T-helper 2 cell treated with Interferon-gamma antibody and Interleukin-4, amounts not matched to agents 5 μg/mL and 100 μg/mL, for 36 hours (primary cell): Measurements from ENCODE around the gene GNAI1.
A peak's percentile ranks its signal among the peaks of the same experiment; 100 is the strongest.

Source experiments
- DNase-seq: peaks from one replicate; pipeline ENCODE4 v3.0.0; 2021; ENCODE audit warnings: low spot score
- H3K27ac Mint-ChIP-seq: one replicate; pipeline ENCODE4 v1.8.0; 2021; ENCODE audit warnings: mild to moderate bottlenecking, mixed read lengths
- H3K27me3 Mint-ChIP-seq: one replicate; pipeline ENCODE4 v1.8.0; 2021; ENCODE audit warnings: low read depth, mixed read lengths
- H3K36me3 Mint-ChIP-seq: one replicate; pipeline ENCODE4 v1.8.0; 2021; ENCODE audit warnings: low read depth, mixed read lengths
- H3K4me1 Mint-ChIP-seq: one replicate; pipeline ENCODE4 v1.8.0; 2021; ENCODE audit warnings: low read depth, mixed read lengths
- H3K4me3 Mint-ChIP-seq: one replicate; pipeline ENCODE4 v1.8.0; 2022; ENCODE audit warnings: mild to moderate bottlenecking, moderate library complexity, mixed read lengths
- H3K9me3 Mint-ChIP-seq: one replicate; pipeline ENCODE4 v1.8.0; 2021; ENCODE audit warnings: mixed read lengths

Gene GNAI1

DNA sequence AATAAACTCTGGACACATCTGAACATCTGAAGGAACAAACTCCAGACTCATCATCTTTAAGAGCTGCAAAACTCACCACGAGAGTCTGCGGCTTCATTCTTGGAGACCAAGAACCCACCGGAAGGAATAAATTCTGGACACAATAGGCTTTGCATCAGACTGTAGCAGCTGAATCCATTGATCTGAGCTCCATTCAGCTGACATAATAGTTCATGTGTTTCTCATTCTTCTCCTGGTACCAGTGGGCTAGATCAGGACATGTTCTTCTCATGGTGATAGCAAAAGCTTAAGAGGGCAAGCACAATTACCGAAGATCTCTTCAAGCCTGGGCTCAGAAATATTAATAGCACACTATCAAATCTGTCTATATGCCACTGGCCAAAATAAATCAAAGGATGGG, 20.5 kb upstream of the GNAI1 start:
- no peaks in the 10 kb centered on the region for H3K36me3 Mint-ChIP-seq
- H3K4me3 Mint-ChIP-seq, result no peak overlapping the region
- H3K27ac Mint-ChIP-seq, result no peak overlapping the region
- no peak for DNase-seq
- no peaks in the 10 kb centered on the region for H3K9me3 Mint-ChIP-seq
- H3K4me1 Mint-ChIP-seq, result no peaks in the 10 kb centered on the region
- H3K27me3 Mint-ChIP-seq, result peaks cover 9% of the 10 kb centered on the region

DNA sequence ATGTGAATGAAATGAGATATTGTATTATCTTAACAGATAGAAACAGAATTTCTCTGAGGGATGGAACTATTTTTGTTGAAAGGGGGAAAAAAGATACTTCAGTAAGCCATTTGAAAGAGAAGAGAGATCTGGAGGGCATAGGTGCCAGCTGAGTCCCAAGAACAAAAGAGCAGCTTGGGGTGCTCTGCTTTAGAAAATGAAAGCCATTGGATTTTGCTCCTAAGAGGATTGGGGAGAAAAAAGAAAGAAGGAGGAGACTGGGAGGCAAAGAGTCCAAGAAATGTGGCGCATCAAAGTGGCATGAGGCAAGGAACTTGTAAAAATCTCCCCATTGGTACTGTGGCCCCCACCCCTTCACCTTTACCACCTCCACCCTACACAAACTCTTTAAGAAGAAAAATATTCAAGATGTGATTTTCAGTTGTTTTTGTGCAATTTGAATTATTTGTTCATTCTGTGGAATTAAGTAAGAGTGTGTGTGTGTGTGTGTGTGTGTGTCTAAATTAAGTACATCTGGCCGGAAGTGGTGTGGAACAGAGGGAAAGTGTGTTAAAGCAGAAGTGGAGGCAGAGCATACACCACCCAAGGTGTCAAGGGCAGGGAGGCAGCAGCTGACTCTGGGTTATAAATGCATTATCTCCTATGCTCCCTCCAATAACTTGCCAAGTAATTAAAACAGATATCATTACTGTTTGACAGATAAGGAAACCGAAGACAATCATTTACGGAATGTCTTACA, 9.9 kb upstream of the GNAI1 start:
- H3K36me3 Mint-ChIP-seq, result no peaks in the 10 kb centered on the region
- no peak overlapping the region for H3K4me3 Mint-ChIP-seq
- peaks cover 30% of the 10 kb centered on the region for H3K27me3 Mint-ChIP-seq
- no peak for DNase-seq
- no peaks in the 10 kb centered on the region for H3K9me3 Mint-ChIP-seq
- no peak overlapping the region for H3K27ac Mint-ChIP-seq
- H3K4me1 Mint-ChIP-seq, result peaks cover 4% of the 10 kb centered on the region

DNA sequence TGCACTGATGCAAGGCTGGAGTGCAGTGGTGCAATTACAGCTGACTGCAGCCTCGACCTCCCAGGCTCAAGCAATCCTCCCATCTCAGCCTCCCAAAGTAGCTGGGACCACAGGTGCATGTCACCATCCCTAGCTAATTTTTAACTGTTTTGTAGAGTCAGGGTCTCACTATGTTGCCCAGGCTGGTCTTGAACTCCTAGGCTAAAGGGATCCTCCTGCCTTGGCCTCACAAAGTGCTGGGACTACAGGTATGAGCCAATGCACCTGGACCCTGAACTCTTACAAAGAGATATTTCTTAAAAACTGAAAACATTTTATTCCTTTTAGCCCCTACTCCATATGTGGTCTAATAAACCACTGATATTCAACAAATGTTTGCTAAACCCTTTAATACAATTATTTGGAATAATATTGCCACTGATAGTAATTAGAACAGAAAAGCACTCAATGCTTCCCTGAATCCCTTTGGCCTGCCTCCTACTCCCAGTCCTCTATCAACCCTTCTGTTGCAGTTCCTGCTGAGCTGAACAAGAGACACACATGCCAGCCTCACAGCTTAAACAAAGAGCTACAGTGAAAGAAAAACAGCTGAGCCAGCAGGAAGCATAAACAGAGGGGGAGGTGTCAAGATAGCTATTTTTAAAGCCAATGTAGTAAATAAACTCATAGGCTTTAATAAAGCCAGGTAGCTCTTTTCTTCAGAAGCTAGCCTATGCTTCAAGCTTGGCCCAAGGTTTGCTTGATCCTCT, 7.0 kb upstream of the GNAI1 start:
- H3K9me3 Mint-ChIP-seq, result no peaks in the 10 kb centered on the region
- H3K27ac Mint-ChIP-seq, result no peak overlapping the region
- peaks cover 37% of the 10 kb centered on the region for H3K27me3 Mint-ChIP-seq
- no peak overlapping the region for H3K4me3 Mint-ChIP-seq
- H3K4me1 Mint-ChIP-seq, result peaks cover 4% of the 10 kb centered on the region
- no peaks in the 10 kb centered on the region for H3K36me3 Mint-ChIP-seq
- no peak for DNase-seq

DNA sequence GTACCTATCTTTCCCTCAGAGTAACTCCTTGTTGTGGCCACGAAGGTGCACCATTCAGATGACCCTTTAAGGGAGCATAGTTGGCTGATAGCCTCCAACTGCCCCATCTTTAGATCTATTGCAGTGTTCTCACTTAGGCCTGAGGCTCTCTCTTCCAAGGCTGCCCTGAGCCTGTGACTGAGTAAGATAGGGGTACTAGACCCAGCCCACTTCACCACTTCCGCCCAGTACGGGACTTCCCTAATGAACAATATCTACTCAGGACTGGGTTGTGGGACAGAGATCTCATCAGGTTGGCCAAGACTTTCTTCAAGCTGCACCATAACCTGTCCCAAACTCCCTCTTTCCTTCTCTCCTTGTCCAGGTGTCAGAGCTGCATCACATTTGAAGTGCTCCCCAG, 5.7 kb upstream of the GNAI1 start:
- Mint-ChIP-seq H3K27me3 (peaks cover 49% of the 10 kb centered on the region), H3K27ac (no peak overlapping the region), H3K4me1 (peaks cover 8% of the 10 kb centered on the region), H3K36me3 (no peaks in the 10 kb centered on the region), H3K4me3 (no peak overlapping the region), H3K9me3 (no peaks in the 10 kb centered on the region)
- no peak for DNase-seq

DNA sequence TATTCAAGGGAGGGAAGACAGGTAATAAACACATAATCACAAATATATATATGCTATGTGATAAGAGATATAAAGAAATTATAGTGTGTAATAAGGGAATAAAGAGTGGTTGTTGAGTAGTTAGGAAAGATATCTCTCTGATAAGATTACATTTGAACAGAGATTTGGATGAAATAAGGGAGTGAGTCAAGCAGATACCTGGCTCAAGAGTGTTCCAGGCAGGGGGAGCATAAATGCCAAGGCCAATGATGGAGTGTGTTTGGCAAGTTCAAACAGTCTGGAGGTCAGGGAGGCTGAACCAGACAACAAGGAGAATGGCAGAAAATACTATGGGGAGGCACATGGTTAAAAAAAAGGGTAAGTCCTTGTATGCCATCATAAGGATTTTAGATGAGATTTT, 4.8 kb upstream of the GNAI1 start:
- Mint-ChIP-seq H3K9me3 (no peaks in the 10 kb centered on the region), H3K4me1 (peaks cover 11% of the 10 kb centered on the region), H3K4me3 (no peak overlapping the region), H3K27me3 (peaks cover 48% of the 10 kb centered on the region), H3K36me3 (no peaks in the 10 kb centered on the region), H3K27ac (no peak overlapping the region)
- no peak for DNase-seq

DNA sequence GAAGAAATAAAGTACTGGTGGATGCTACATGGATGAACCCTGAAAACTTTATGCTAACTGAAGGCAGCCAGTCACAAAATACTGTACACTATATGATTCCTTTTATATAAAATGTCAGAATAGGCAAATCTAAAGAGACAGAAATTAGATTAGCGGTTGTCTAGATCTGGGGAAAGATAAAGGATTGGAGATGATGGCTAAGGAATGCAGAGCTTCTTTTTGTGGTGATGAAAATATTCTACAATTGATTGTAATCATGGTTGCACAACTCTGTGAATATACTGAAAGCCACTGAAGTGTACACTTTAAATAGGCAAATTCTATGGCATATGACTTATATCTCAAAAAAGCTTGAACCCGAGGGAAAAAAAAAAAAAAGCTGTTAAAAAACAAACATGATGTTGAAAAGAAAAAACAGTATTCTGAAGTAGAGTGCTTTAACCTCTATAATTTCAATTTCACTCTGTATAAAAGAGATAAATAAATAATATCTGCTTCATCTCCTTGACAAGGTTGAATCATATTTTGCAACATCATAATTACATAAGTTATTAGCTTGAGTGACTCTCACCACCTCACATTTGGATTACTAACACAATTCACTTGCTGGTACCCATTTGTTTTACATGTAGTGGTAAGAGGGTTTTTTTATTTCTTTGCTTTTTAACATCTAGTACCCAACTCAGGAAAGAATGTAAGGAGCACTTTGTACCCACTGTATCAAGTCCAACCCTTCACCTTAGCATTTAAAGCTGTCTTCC, 2.8 kb upstream of the GNAI1 start:
- peaks cover 55% of the 10 kb centered on the region for H3K27me3 Mint-ChIP-seq
- no peak for DNase-seq

DNA sequence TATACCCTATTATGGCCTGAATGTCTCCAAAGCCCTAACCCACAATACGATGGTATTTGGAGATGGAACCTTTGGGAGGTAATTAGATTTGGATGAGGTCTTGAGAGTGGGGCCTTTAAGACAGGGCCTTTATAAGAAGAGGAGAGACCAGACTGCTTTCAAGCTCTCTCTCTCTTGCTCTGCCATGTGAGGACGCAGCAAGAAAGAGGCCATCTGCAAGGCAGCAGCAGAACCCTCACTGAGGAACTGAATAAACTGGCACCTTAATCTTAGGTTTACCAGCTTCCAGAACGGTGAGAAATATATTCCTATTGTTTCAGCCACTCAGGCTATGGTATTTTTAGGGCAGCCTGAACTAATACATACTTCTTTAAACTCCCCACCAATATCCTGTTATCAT, 2.0 kb upstream of the GNAI1 start:
- H3K36me3 Mint-ChIP-seq, result no peaks in the 10 kb centered on the region
- H3K9me3 Mint-ChIP-seq, result no peaks in the 10 kb centered on the region
- no peak for DNase-seq
- H3K4me1 Mint-ChIP-seq, result peaks cover 19% of the 10 kb centered on the region
- H3K4me3 Mint-ChIP-seq, result no peak overlapping the region
- no peak overlapping the region for H3K27ac Mint-ChIP-seq
- H3K27me3 Mint-ChIP-seq, result peaks cover 52% of the 10 kb centered on the region

More for the DNA sequence above, 2.8 kb upstream of the GNAI1 start:
- peaks cover 18% of the 10 kb centered on the region for H3K4me1 Mint-ChIP-seq
- H3K9me3 Mint-ChIP-seq, result no peaks in the 10 kb centered on the region
- no peak overlapping the region for H3K27ac Mint-ChIP-seq
- no peak overlapping the region for H3K4me3 Mint-ChIP-seq
- H3K36me3 Mint-ChIP-seq, result no peaks in the 10 kb centered on the region

DNA sequence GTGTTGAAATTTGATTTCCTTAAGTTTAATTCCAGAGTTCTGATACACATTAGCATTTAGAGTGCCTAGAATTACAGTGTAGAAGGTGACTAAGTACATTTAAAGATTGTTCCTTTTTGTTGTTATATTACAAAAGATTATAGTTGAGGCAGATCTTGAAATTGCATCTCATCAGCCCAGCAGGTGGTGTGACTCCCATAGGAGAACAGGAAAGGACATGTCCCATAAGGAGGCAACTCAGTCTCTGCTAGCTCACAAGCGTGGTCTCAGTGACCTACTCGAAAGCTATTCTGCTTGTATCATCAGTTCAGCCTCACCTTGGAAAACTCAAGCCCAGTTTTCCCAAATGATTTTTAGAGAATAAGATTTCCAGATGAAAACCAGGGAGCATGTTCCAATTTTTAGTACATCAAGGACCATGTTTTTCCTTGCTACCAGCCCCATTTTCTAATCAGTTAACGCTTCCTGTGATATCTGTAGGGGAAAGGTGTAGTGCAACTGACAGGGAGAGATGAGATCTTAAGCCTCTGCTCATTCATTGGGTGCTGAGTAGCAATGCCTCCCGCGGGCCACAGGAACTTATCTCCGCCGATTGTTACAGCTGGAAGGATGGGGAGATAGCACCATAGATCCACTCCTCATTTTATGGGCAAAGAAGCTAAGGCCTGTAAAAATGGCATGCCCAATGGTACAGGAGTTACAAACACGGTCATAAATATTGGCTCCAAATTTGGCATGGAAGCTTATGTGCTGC, 1.1 kb upstream of the GNAI1 start:
- Mint-ChIP-seq H3K4me1 (peaks cover 19% of the 10 kb centered on the region), H3K36me3 (no peaks in the 10 kb centered on the region), H3K4me3 (peak overlapping the region; percentile 71), H3K27ac (no peak overlapping the region), H3K27me3 (peaks cover 54% of the 10 kb centered on the region), H3K9me3 (no peaks in the 10 kb centered on the region)
- no peak for DNase-seq

DNA sequence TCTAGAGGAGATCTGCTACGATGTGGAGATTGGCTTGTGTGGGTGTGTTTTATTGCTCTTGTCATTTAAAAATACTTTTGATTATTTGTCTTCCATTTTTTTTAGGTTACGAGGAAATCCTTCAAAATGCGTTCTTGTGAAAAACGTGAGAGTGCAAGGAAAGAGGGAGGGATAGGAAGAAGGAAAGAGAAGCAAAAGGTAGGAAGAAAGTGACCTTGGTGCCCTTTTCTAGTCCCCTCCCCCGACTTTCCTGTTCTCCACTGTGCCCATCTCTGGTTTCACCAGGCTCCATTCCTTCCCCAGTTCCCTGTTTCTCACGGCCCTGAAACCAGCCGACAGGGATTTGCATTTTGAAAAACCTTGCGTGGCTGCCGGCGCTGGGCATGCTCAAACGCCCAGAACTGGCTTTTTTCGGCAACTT, 506 bp upstream of the GNAI1 start:
- H3K27ac Mint-ChIP-seq, result no peak overlapping the region
- peaks cover 58% of the 10 kb centered on the region for H3K27me3 Mint-ChIP-seq
- peak overlapping the region; percentile 71 for H3K4me3 Mint-ChIP-seq
- H3K9me3 Mint-ChIP-seq, result no peaks in the 10 kb centered on the region
- peaks cover 19% of the 10 kb centered on the region for H3K4me1 Mint-ChIP-seq
- no peaks in the 10 kb centered on the region for H3K36me3 Mint-ChIP-seq
- DNase-seq, result no peak

DNA sequence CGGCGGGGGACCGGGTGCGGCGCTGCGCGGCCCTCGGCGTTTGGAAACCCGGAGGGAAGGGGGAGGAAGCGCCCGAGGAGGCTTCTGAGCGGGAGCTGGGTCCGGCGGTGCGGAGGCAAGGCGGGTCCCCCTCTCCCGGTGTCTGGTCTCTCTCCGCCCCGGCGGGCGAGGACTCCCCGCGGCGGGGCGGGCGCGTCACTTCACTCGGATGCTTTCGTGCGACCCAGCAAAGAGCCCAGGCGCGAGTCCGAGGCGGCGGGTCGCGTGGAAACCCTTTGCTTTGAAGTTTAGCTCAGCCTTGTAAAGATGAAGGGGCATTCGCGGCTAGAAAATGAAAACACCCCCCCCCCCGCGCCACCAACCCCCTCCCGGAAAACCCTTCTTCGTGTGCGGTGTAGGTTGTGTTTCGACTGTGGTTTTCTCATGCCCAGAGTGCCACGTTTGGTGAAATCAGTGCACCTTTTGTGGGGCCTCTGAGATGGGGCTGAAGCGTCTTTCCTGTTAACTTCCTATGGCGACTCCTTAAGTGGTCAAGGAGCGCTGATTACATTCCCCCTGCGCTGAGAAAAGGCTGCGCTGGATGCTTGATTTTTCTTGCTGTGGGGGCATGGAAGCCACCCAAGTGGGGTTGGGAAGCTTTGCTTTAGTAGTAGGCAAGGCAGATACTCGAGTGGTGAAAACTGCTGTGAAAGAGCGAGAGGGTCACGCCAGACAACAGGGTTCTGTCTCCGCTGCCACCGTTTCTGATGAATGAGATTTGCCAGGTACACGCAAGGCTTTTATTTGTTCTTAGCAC, 876 bp downstream of the GNAI1 start:
- peak; percentile 17 for DNase-seq
- peaks cover 19% of the 10 kb centered on the region for H3K4me1 Mint-ChIP-seq
- no peaks in the 10 kb centered on the region for H3K9me3 Mint-ChIP-seq
- H3K36me3 Mint-ChIP-seq, result no peaks in the 10 kb centered on the region
- no peak overlapping the region for H3K27ac Mint-ChIP-seq
- peak overlapping the region; percentile 76 for H3K4me3 Mint-ChIP-seq
- H3K27me3 Mint-ChIP-seq, result peaks cover 59% of the 10 kb centered on the region

DNA sequence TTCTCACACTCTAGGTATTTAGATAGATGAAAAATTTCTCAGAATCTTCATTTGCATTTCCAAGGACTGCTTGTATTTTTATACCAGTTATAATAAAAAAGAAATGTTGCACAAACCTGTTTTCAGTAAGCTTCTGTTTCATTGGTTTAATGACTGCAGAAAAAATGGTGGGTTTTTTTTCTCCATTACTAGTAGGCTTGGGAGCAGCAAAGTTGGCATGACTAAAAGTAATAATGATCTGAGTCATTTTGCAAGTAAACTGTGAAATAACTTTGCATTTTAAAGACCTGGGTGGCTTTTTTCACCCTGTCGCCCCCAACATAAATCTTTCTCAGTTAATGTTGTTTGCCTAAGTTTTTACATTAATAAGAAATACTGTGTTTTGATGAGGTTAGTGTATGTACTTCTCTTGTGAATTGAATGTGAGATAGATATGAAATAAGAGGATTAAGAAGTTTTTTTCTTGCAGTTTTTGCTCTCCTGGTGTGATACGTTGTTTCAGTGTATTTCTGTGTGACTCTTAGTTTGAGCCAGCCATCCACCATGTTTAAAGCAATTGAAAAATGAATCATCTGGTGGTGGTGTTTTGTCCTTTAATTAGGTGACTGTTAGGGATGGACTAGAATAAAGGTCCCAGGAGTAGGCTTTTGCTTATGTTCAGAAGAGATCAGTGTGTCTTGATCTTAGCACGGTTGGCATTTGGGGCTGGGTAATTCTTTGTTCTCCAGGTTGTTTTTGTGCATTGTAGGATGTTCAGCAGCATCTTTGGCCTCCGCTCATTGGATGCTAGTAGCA, 1.8 kb downstream of the GNAI1 start:
- Mint-ChIP-seq H3K4me3 (peak overlapping the region; percentile 76), H3K36me3 (no peaks in the 10 kb centered on the region), H3K27me3 (peaks cover 57% of the 10 kb centered on the region), H3K4me1 (peaks cover 19% of the 10 kb centered on the region), H3K9me3 (no peaks in the 10 kb centered on the region), H3K27ac (no peak overlapping the region)
- DNase-seq, result no peak

DNA sequence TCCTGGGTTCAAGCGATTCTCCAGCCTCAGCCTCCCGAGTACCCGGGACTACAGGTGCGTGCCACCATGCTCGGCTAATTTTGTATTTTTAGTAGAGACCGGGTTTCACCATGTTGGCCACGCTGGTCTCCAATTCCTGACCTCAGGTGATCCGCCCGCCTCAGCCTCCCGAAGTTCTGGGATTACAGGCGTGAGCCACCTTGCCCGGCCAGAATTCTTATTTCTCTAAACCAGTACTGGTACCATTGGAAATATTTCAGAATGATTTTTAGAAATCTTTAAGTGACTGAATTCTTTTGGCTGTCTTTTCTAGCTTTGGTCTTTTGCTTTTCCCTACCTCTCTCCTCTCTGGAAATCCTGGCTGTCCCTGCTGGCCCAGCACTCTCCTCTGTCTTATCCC, 2.8 kb downstream of the GNAI1 start:
- no peak for DNase-seq
- Mint-ChIP-seq H3K4me1 (peaks cover 19% of the 10 kb centered on the region), H3K27me3 (peaks cover 59% of the 10 kb centered on the region), H3K9me3 (no peaks in the 10 kb centered on the region), H3K27ac (no peak overlapping the region), H3K4me3 (no peak overlapping the region), H3K36me3 (no peaks in the 10 kb centered on the region)
